Measurements from ENCODE around the gene MGST2. TPM values are rescaled to one million over a fixed set of nuclear protein-coding genes. Genes with fewer than 3 reads are reported as not detected.

Gene MGST2
- total RNA-seq, 4 donors from 2014 or later = 34.0 to 117 (median 78.7) TPM

DNA sequence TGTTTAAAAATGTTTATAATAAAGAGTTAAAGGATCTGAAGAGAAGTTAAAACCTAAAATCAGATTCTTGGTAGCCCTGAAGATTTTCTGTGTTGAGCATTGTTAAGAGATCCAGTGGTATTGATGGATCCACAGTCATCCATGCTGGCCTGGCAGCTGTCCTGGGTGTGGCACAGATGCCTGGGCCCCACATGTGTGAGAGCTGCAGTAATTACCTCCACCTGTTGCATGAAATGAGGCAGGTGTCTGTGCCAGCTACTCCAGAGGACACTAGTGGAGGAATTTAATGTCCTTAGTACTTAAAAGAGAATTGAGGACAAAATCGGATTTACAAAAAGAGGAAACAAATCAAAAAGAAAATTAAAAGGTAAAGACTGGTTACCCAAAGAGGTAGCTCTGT is 44.0 kb downstream of the MGST2 start:
- no peaks in the 10 kb centered on the region for H3K9me3 ChIP-seq
- H3K27ac ChIP-seq = no peak overlapping the region
- no peak for TF ChIP-seq POLR2A (IDR thresholded peaks at IDR 0.05)
- TF ChIP-seq, protein P1, sequence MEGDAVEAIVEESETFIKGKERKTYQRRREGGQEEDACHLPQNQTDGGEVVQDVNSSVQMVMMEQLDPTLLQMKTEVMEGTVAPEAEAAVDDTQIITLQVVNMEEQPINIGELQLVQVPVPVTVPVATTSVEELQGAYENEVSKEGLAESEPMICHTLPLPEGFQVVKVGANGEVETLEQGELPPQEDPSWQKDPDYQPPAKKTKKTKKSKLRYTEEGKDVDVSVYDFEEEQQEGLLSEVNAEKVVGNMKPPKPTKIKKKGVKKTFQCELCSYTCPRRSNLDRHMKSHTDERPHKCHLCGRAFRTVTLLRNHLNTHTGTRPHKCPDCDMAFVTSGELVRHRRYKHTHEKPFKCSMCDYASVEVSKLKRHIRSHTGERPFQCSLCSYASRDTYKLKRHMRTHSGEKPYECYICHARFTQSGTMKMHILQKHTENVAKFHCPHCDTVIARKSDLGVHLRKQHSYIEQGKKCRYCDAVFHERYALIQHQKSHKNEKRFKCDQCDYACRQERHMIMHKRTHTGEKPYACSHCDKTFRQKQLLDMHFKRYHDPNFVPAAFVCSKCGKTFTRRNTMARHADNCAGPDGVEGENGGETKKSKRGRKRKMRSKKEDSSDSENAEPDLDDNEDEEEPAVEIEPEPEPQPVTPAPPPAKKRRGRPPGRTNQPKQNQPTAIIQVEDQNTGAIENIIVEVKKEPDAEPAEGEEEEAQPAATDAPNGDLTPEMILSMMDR (IDR thresholded peaks at IDR 0.05) = no peak
- no peak for DNase-seq
- 91 to 93% methylated on average over 1 of the region's 1 CpG for WGBS, 2 donors
- no peak overlapping the region for H3K4me3 ChIP-seq (replicated peaks in 1 of 3)
- no peaks in the 10 kb centered on the region for H3K27me3 ChIP-seq
- no peaks in the 10 kb centered on the region for H3K36me3 ChIP-seq
- intact Hi-C loops (cut with DNase I) = no loop called here
- H3K4me1 ChIP-seq = peaks cover 0 to 4% of the 10 kb centered on the region in 2 donors

DNA sequence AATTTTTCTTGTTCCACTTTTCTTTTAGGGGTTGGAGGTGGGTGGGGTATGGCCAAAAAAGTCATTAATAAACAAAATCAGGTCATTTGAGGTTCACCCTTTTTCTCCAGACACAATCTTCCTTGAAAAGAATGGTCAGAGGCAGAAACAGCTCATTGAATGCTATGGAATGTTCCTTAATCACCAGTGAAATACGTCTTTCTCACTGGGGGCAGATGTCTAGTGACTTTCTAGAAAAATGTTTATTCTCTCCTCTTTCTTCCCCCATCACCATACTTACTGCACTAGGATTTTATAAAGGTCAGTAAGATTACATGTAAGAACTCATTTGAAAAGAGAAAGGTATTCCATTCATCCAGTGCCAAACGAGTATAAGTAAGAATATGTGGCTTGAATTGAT is 44.5 kb downstream of the MGST2 start:
- intact Hi-C loops (cut with DNase I) = no loop called here

DNA sequence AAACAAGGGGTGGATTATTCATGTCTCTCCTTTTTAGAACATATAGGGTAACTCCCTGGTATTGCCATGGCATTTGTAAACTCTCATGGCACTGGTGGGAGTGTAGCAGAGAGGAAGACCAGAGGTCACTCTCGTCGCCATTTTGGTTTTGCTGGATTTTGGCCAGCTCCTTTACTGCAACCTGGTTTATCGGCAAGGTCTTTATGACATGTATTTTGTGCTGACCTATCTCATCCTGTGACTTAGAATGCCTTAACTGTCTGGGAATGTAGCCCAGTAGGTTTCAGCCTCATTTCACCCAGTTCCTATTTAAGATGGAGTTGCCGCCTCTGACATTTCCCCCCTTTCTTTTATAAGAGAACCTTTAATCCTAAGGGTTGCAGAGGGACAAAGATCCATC is 45.8 kb downstream of the MGST2 start:
- WGBS, 2 donors = 77 to 88% methylated on average over 4 of the region's 4 CpGs
- H3K4me3 ChIP-seq (replicated peaks in 1 of 3) = no peak overlapping the region
- H3K36me3 ChIP-seq = no peaks in the 10 kb centered on the region
- peaks cover 0 to 4% of the 10 kb centered on the region in 2 donors for H3K4me1 ChIP-seq
- intact Hi-C loops (cut with DNase I) = no loop called here
- no peak overlapping the region for H3K27ac ChIP-seq
- no peaks in the 10 kb centered on the region for H3K9me3 ChIP-seq
- no peaks in the 10 kb centered on the region for H3K27me3 ChIP-seq
- DNase-seq = no peak
- no peak for TF ChIP-seq POLR2A (IDR thresholded peaks at IDR 0.05)
- TF ChIP-seq, protein P1 (IDR thresholded peaks at IDR 0.05) = no peak

More for the DNA sequence above, 44.5 kb downstream of the MGST2 start:
- H3K36me3 ChIP-seq = no peaks in the 10 kb centered on the region
- H3K27ac ChIP-seq = no peak overlapping the region
- TF ChIP-seq, protein P1 (IDR thresholded peaks at IDR 0.05) = no peak
- no peak for TF ChIP-seq POLR2A (IDR thresholded peaks at IDR 0.05)
- H3K9me3 ChIP-seq = no peaks in the 10 kb centered on the region
- no peak overlapping the region for H3K4me3 ChIP-seq (replicated peaks in 1 of 3)
- DNase-seq = no peak
- H3K4me1 ChIP-seq = peaks cover 0 to 4% of the 10 kb centered on the region in 2 donors
- H3K27me3 ChIP-seq = no peaks in the 10 kb centered on the region
- 87 to 93% methylated on average over 2 of the region's 2 CpGs for whole genome bisulfite sequencing, 2 donors

DNA sequence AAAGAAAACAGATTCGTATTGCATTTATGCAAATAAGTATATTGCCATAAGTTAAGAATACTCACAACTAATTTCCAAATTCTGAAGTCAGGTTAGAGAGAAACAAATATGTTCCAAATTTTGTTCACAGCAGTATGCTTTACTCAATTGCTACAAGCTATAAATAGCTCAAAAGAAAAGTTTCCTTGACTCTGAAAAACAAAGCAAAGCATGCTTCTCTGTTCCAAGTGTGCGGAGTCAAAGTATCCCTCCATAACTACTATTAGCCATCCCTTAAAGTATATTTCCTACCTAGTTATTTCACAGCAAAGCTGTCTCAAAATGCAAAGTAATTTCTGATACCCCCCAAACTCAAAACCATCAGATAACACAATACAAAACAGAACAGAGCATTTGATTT is 47.3 kb downstream of the MGST2 start:
- 86 to 90% methylated on average over 2 of the region's 2 CpGs for WGBS, 2 donors
- peaks cover 0 to 4% of the 10 kb centered on the region in 2 donors for H3K4me1 ChIP-seq

DNA sequence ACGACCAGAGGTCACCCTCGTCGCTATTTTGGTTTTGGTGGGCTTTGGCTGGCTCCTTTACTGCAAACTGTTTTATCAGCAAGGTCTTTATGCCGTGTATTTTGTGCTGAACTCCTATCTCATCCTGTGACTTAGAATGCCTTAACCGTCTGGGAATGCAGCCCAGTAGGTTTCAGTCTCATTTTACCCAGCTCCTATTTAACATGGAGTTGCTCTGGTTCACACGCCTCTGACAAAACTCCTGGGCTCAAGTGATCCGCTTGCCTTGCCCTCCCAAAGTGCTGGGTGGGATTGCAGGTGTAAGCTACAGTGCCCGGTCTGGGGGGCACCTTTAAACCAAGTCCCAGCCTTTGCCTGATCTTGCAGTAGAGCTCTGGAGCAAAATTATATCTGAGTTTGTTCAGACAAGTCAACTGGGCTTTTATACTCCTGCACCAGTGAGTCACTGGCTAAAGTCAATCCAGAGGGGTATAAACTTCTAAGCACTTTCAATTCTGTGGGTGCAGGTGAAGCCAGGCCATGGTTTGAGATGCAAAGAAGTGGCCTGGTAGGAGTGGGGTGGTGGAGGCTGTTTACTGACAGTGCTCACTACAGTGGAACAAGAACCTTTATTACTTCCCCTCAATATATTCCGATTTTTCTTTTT is 50.2 kb downstream of the MGST2 start:
- Histone ChIP-seq H3K36me3 (peaks cover 0 to 3% of the 10 kb centered on the region in 2 donors), H3K4me1 (peaks cover 0 to 4% of the 10 kb centered on the region in 2 donors), H3K9me3 (no peaks in the 10 kb centered on the region), H3K27ac (no peak overlapping the region), H3K4me3 (replicated peaks in 1 of 3) (no peak overlapping the region), H3K27me3 (no peaks in the 10 kb centered on the region)
- TF ChIP-seq, protein P1 (IDR thresholded peaks at IDR 0.05) = no peak
- no peak for TF ChIP-seq POLR2A (IDR thresholded peaks at IDR 0.05)
- WGBS, 2 donors = 85 to 94% methylated on average over 9 of the region's 9 CpGs
- DNase-seq = no peak
- intact Hi-C loops (cut with DNase I) = no loop called here

More for the DNA sequence above, 47.3 kb downstream of the MGST2 start:
- H3K27me3 ChIP-seq = no peaks in the 10 kb centered on the region
- intact Hi-C loops (cut with DNase I) = no loop called here
- TF ChIP-seq POLR2A (IDR thresholded peaks at IDR 0.05) = no peak
- TF ChIP-seq, protein P1 (IDR thresholded peaks at IDR 0.05) = no peak
- no peak overlapping the region for H3K4me3 ChIP-seq (replicated peaks in 1 of 3)
- DNase-seq = no peak
- no peak overlapping the region for H3K27ac ChIP-seq
- H3K36me3 ChIP-seq = no peaks in the 10 kb centered on the region
- no peaks in the 10 kb centered on the region for H3K9me3 ChIP-seq
